Right hindlimb (tissue), 1 donor: Measurements from ENCODE around the gene ST7.
"Not testable (repeated sequence)": the region's sequence is repeated elsewhere in the genome, so short reads cannot be mapped to it uniquely, and the experiment has no call there.

Experiments
- DNase-seq: peaks from one replicate; pipeline ENCODE4 v3.0.0-alpha.2; 2018

ST7 gene

GRCh38 chr7:117101026-117101425, 147.7 kb downstream of the ST7 start:
- no peak for DNase-seq

GRCh38 chr7:117110480-117111315, 157.4 kb downstream of the ST7 start:
- DNase-seq, result no peak

GRCh38 chr7:117111535-117111934, 158.2 kb downstream of the ST7 start:
- DNase-seq, result no peak

GRCh38 chr7:117112640-117113039, 159.3 kb downstream of the ST7 start:
- DNase-seq, result no peak

- peak; percentile 71 for DNase-seq
These were observed 160.6 kb downstream of the ST7 start for GRCh38 chr7:117113871-117114270.

- no peak for DNase-seq
These were observed 161.0 kb downstream of the ST7 start for GRCh38 chr7:117114272-117114671.

- no peak for DNase-seq
These were observed 162.9 kb downstream of the ST7 start for GRCh38 chr7:117116211-117116610.

- DNase-seq, result no peak
These were observed 163.9 kb downstream of the ST7 start for GRCh38 chr7:117117172-117117571.

- DNase-seq, result no peak
These were observed 165.4 kb downstream of the ST7 start for GRCh38 chr7:117118579-117119180.

GRCh38 chr7:117119192-117119924, 166.1 kb downstream of the ST7 start:
- DNase-seq, result peak; percentile 83

- not testable (repeated sequence) for DNase-seq
These were observed 167.0 kb downstream of the ST7 start for GRCh38 chr7:117120321-117120720.

- not testable (repeated sequence) for DNase-seq
These were observed 168.7 kb downstream of the ST7 start for GRCh38 chr7:117122036-117122435.

GRCh38 chr7:117122536-117122935, 169.2 kb downstream of the ST7 start:
- no peak for DNase-seq

GRCh38 chr7:117123311-117123926, 170.1 kb downstream of the ST7 start:
- DNase-seq, result no peak

- peak; percentile 69 for DNase-seq
These were observed 171.4 kb downstream of the ST7 start for GRCh38 chr7:117124591-117125220.

- no peak for DNase-seq
These were observed 173.4 kb downstream of the ST7 start for GRCh38 chr7:117126676-117127075.

GRCh38 chr7:117127585-117128168, 174.4 kb downstream of the ST7 start:
- peak; percentile 39 for DNase-seq

- DNase-seq, result no peak
These were observed 176.2 kb downstream of the ST7 start for GRCh38 chr7:117129521-117129955.

- no peak for DNase-seq
These were observed 177.0 kb downstream of the ST7 start for GRCh38 chr7:117130262-117130661.

- no peak for DNase-seq
These were observed 179.2 kb downstream of the ST7 start for GRCh38 chr7:117132321-117133120.

GRCh38 chr7:117133125-117133524, 179.8 kb downstream of the ST7 start:
- no peak for DNase-seq
